K562 (cell line): Measurements from ENCODE around the gene ZMYM1. TPM values are rescaled to one million over a fixed set of nuclear protein-coding genes. Genes with fewer than 3 reads are reported as not detected.

ENCODE experiments used
- ATAC-seq: fragments of 200-7000 bp; cut with Tn5 transposase; 3 replicates; pipeline ENCODE4 v1.9.1; 2020; ENCODE audit warnings: moderate library complexity
- BruUV-seq: library from RNA; stranded (reverse); fragments of 400-500 nt; replicated peaks from 2 replicates; lab custom pipeline; 2021; lab: Mats Ljungman, UMichigan
- CTCF ChIA-PET: fragments of 300-600 bp; formaldehyde crosslinking; extraction: SDS; loops from one replicate; lab custom pipeline; 2021; ENCODE audit warnings: low intra/inter-chr PET ratio; lab: Yijun Ruan, JAX
- POLR2A ChIA-PET: fragments of 300-600, 350-650 bp; sonication (Branson Sonifier 250); formaldehyde crosslinking; extraction: SDS; loops from one replicate; lab custom pipeline; 2021; ENCODE audit warnings: antibody characterized with exemption, inconsistent platforms; lab: Yijun Ruan, JAX
- DNase-seq, 4 experiments: peaks; one replicate each; pipeline versions ENCODE4 v3.0.0 to v3.0.0-alpha.2; 2011 to 2018; ENCODE audit warnings: low spot score in 3 of 4, mixed read lengths in 3 of 4; ENCODE audit errors: extremely low read depth in 1 of 4
- FAIRE-seq: peaks from 2 replicates; lab custom pipeline; 2011; peaks lifted over from hg19 to GRCh38; lab: Jason Lieb, UNC
- H2AFZ ChIP-seq: 2 replicates; pipeline ENCODE4 v1.6.0; 2011; ENCODE audit warnings: low read depth, low read length, control low read depth, inconsistent platforms
- H3K27ac ChIP-seq: fragments of 200-600 bp; 3 replicates; pipeline ENCODE4 v1.8.0; 2011; ENCODE audit warnings: low read depth, mild to moderate bottlenecking, control low read depth, inconsistent platforms, low read length, moderate library complexity, mixed read lengths; ENCODE audit errors: extremely low read depth
- H3K27me3 ChIP-seq, 2 experiments: fragments of 300-600 bp in 1 of 2; 2 replicates in 1 of 2; 3 replicates in 1 of 2; pipeline versions ENCODE4 v1.6.0 to v1.8.0; 2011; ENCODE audit warnings: inconsistent platforms in 2 of 2, low read length in 2 of 2, mild to moderate bottlenecking in 1 of 2, mixed read lengths in 1 of 2, moderate library complexity in 1 of 2; ENCODE audit not compliant: control insufficient read depth in 2 of 2, insufficient read depth in 2 of 2
- H3K36me3 ChIP-seq: fragments of 300-600 bp; 3 replicates; pipeline ENCODE4 v1.8.0; 2011; ENCODE audit warnings: mild to moderate bottlenecking, low read length, inconsistent platforms; ENCODE audit not compliant: control insufficient read depth, insufficient read depth
- H3K4me1 ChIP-seq, 2 experiments: fragments of 200-600 bp in 1 of 2; replicated peaks in 1 of 2; 2 replicates in 1 of 2; 3 replicates in 1 of 2; pipeline versions ENCODE4 v1.5.1 to v1.8.0; 2011; ENCODE audit warnings: inconsistent platforms in 2 of 2, low read length in 2 of 2, mild to moderate bottlenecking in 1 of 2, mixed read lengths in 1 of 2, moderate library complexity in 1 of 2; ENCODE audit not compliant: control insufficient read depth in 2 of 2, insufficient read depth in 2 of 2
- H3K4me2 ChIP-seq: 2 replicates; pipeline ENCODE4 v1.6.1; 2011; ENCODE audit warnings: low read length, control low read depth, inconsistent platforms, mixed read lengths; ENCODE audit not compliant: insufficient read depth
- H3K4me3 ChIP-seq: fragments of 200-600 bp; sonication (generic), shearing (Covaris generic); 2 replicates; pipeline ENCODE4 v1.5.1; 2016; ENCODE audit warnings: control low read depth, inconsistent platforms
- H3K79me2 ChIP-seq: fragments of 200-600 bp; 3 replicates; pipeline ENCODE4 v1.8.0; 2011; ENCODE audit warnings: low read length, inconsistent platforms; ENCODE audit not compliant: control insufficient read depth, insufficient read depth
- H3K9ac ChIP-seq, 2 experiments: 2 replicates each; pipeline versions ENCODE4 v1.6.0 to v1.6.1; 2011; ENCODE audit warnings: low read depth in 2 of 2, low read length in 2 of 2, control low read depth in 1 of 2, inconsistent platforms in 1 of 2, mild to moderate bottlenecking in 1 of 2, mixed read lengths in 1 of 2; ENCODE audit not compliant: insufficient read depth in 1 of 2
- H3K9me1 ChIP-seq: one replicate; pipeline ENCODE4 v1.6.0; 2011; ENCODE audit warnings: inconsistent platforms, mild to moderate bottlenecking, low read length, moderate library complexity; ENCODE audit not compliant: control insufficient read depth, insufficient read depth
- H3K9me3 ChIP-seq: replicated peaks from 2 replicates; pipeline ENCODE4 v1.5.1; 2011; ENCODE audit warnings: low read depth, low read length, inconsistent platforms; ENCODE audit not compliant: control insufficient read depth, insufficient read depth
- H4K20me1 ChIP-seq: replicated peaks from 2 replicates; pipeline ENCODE4 v1.6.1; 2011; ENCODE audit warnings: low read length, inconsistent platforms, mixed read lengths; ENCODE audit not compliant: control insufficient read depth, insufficient read depth
- ASH1L ChIP-seq: fragments of 450-650 bp; IDR thresholded peaks from 2 replicates; pipeline ENCODE4 v1.6.1; 2018; ENCODE audit warnings: borderline replicate concordance, mild to moderate bottlenecking, low read depth; ENCODE audit not compliant: partially characterized antibody
- CEBPZ ChIP-seq: fragments of 150-350 bp; IDR thresholded peaks from 2 replicates; pipeline ENCODE4 v1.6.1; 2014; ENCODE audit warnings: low read depth, mild to moderate bottlenecking, low read length, borderline replicate concordance
- CREM ChIP-seq: IDR thresholded peaks from 2 replicates; pipeline ENCODE4 v1.6.1; 2014; ENCODE audit warnings: antibody characterized with exemption, low read depth
- GABPA ChIP-seq: fragments of 200-800 bp; sonication (Bioruptor generic); conservative IDR thresholded peaks from 2 replicates; pipeline ENCODE4 v1.6.1; 2016; ENCODE audit warnings: low read depth, missing genetic modification characterization, missing compliant biosample characterization
- HES1 ChIP-seq: fragments of 450-650 bp; IDR thresholded peaks from 2 replicates; pipeline ENCODE4 v1.6.1; 2016; ENCODE audit warnings: low read depth, mild to moderate bottlenecking, moderate library complexity
- KHSRP ChIP-seq: fragments of 450-650 bp; IDR thresholded peaks from 2 replicates; pipeline ENCODE4 v1.6.1; 2017
- L3MBTL2 ChIP-seq: fragments of 450-650 bp; IDR thresholded peaks from 2 replicates; pipeline ENCODE4 v1.6.1; 2016; ENCODE audit warnings: mild to moderate bottlenecking, moderate library complexity
- NR2F6 ChIP-seq: fragments of 450-650 bp; formaldehyde crosslinking; IDR thresholded peaks from 2 replicates; pipeline ENCODE4 v1.4.0; 2020; ENCODE audit warnings: mild to moderate bottlenecking
- PYGO2 ChIP-seq: fragments of 450-650 bp; IDR thresholded peaks from 2 replicates; pipeline ENCODE4 v1.6.1; 2016; ENCODE audit warnings: mild to moderate bottlenecking, missing genetic modification characterization, moderate library complexity, missing compliant biosample characterization
- RBM14 ChIP-seq: fragments of 200-400 bp; formaldehyde crosslinking; IDR thresholded peaks from 2 replicates; pipeline ENCODE4 v1.6.1; 2018; ENCODE audit warnings: low read depth, mild to moderate bottlenecking, low read length, moderate library complexity, borderline replicate concordance; ENCODE audit not compliant: insufficient read depth
- TCF7L2 ChIP-seq: fragments of 150-350 bp; IDR thresholded peaks from 2 replicates; pipeline ENCODE4 v1.6.1; 2016; ENCODE audit warnings: low read depth, mild to moderate bottlenecking, low read length, moderate library complexity
- ZNF23 ChIP-seq: fragments of 250-450 bp; sonication (Bioruptor Pico); IDR thresholded peaks from 2 replicates; pipeline ENCODE4 v1.4.0; 2020; ENCODE audit warnings: mild to moderate bottlenecking
- ZNF431 ChIP-seq: sonication (generic); formaldehyde crosslinking; IDR thresholded peaks from 2 replicates; pipeline ENCODE4 v1.8.0; 2022; ENCODE audit warnings: mild to moderate bottlenecking, missing genetic modification reagents
- WGBS: fragments of 100-300 bp; shearing (Covaris generic); methylation state at CpG from one replicate; pipeline ENCODE4 v1.1.6; 2016; ENCODE audit warnings: low coverage, mixed read lengths; ENCODE audit not compliant: insufficient coverage; ENCODE audit errors: missing lambda C conversion rate; 5-methylcytosine and 5-hydroxymethylcytosine counted together
- in situ Hi-C: fragments of 300-500 bp; cut with MboI; formaldehyde crosslinking; loops from 4 replicates; pipeline ENCODE4 v1.15.0; 2018; ENCODE audit warnings: inconsistent platforms, mixed read lengths
- intact Hi-C: fragments of 100-400 bp; cut with micrococcal nuclease; formaldehyde crosslinking; loops from 2 replicates; pipeline ENCODE4 v1.14.2; 2022
- polyA plus RNA-seq, 8 experiments: library from polyadenylated mRNA; depleted of rRNA in 4 of 8; stranded (reverse) in 5 of 8; unstranded in 3 of 8; fragments of >200 nt; fragmentation: Nextera tagmentation in 2 of 8; fragmentation: Illumina TruSeq in 1 of 8; extraction: Ambion mirVana in 2 of 8; extraction: Trizol in 1 of 8; gene quantifications; 2 replicates each; pipeline versions ENCODE4 v1.2.1 to v1.2.3, GENCODE V29; 2011 to 2014; ENCODE audit warnings: inconsistent platforms in 1 of 8, missing spikeins in 1 of 8
- total RNA-seq, 7 experiments: library from RNA; depleted of rRNA in 6 of 7; stranded (reverse); fragments of >200 nt in 6 of 7; fragmentation: Illumina TruSeq in 2 of 7; extraction: Trizol in 2 of 7; gene quantifications; 2 replicates each; pipeline versions ENCODE4 v1.2.1 to v1.2.3, GENCODE V29; 2011 to 2021; ENCODE audit warnings: low replicate concordance in 1 of 7
- TF ChIP-seq, protein P1 (sequence below), 2 experiments: fragments of 450-650 bp in 1 of 2; sonication (generic) in 1 of 2; formaldehyde crosslinking in 1 of 2; IDR thresholded peaks in 1 of 2; conservative IDR thresholded peaks in 1 of 2; 2 replicates each; pipeline versions ENCODE4 v1.6.1 to v1.8.1; 2016 to 2023; ENCODE audit warnings: mild to moderate bottlenecking in 2 of 2, moderate library complexity in 2 of 2, inconsistent platforms in 1 of 2, missing genetic modification reagents in 1 of 2

The ZMYM1 gene
- total and polyA plus RNA-seq, 9 of the 15 experiments (the other 6 are each of a cell fraction or from before 2014, with no cell fraction given), result 7.5 to 25.4 (median 15.8) TPM

DNA sequence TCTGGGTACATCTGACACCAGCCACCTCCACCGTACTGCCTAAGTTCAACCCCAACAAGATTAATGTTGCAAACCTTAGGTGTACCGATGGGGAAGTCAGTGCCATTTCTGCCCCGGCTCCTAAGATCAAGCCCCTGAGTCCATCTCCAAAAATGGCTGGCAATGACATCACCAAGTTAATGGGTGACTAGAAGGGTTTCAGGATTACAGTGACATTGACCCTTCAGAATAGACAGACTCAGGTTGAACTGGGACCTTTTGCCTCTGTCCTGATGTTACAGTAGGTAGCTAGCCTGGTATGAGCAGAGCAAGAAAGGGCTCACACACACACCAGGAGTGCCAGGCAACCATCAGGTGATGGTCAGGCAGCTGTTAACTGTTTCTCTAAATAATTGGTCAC lies 25.8 kb upstream of the ZMYM1 start:
- no peaks in the 10 kb centered on the region for H3K4me1 ChIP-seq
- no peaks in the 10 kb centered on the region for H3K36me3 ChIP-seq
- 14% methylated on average over 3 of the region's 3 CpGs for WGBS
- H3K9me3 ChIP-seq, result no peaks in the 10 kb centered on the region
- BruUV-seq, result no TSS peak
- no peak overlapping the region for H3K9ac ChIP-seq
- H3K9me1 ChIP-seq, result no peaks in the 10 kb centered on the region
- in situ Hi-C loops (no loop called here), intact Hi-C loops (no loop called here)
- ChIA-PET CTCF (no interaction called here), POLR2A (interaction anchor here (1.0 kb wide), 1 partner anchor 9 kb away, joined by 4 read pairs; no protein-coding TSS in a partner anchor)
- H4K20me1 ChIP-seq, result no peaks in the 10 kb centered on the region
- no peak overlapping the region for H2AFZ ChIP-seq
- no peak for FAIRE-seq
- no peak for ATAC-seq
- DNase-seq, result no peak
- H3K79me2 ChIP-seq, result no peaks in the 10 kb centered on the region
- no peak overlapping the region for H3K4me2 ChIP-seq
- peaks cover 8 to 13% of the 10 kb centered on the region in 2 experiments; a peak in 3 of 5 replicates for H3K27me3 ChIP-seq
- H3K27ac ChIP-seq, result no peak overlapping the region
- no peak overlapping the region for H3K4me3 ChIP-seq
- TF ChIP-seq CREM (no peak), RBM14 (no peak), ZNF431 (no peak), ASH1L (no peak), ZNF23 (CRISPR knock-in tag) (no peak), TCF7L2 (no peak), KHSRP (no peak), PYGO2 (tag) (no peak), GABPA (tag) (no peak), L3MBTL2 (no peak), NR2F6 (CRISPR knock-in tag) (no peak), HES1 (no peak), CEBPZ (no peak)
- TF ChIP-seq, protein P1, sequence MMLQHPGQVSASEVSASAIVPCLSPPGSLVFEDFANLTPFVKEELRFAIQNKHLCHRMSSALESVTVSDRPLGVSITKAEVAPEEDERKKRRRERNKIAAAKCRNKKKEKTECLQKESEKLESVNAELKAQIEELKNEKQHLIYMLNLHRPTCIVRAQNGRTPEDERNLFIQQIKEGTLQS (IDR thresholded peaks at IDR 0.05), result no peak
- TF ChIP-seq, protein P1 (CRISPR knock-in tag; conservative IDR thresholded peaks at IDR 0.05), result no peak
